GM10248 (cell line): Measurements from ENCODE around the gene PIPOX.

Experiments used
- CTCF ChIA-PET: fragments of 300-600 bp; sonication (Branson Sonifier 250); formaldehyde crosslinking; extraction: SDS; loops from one replicate; lab custom pipeline; 2021; ENCODE audit warnings: antibody characterized with exemption; lab: Yijun Ruan, JAX
- POLR2A ChIA-PET: fragments of 350-650 bp; sonication (Branson Sonifier 250); formaldehyde crosslinking; extraction: SDS; loops from one replicate; lab custom pipeline; 2020; ENCODE audit warnings: antibody characterized with exemption; lab: Yijun Ruan, JAX
- DNase-seq: peaks from one replicate; pipeline ENCODE4 v3.0.0; 2012; ENCODE audit errors: extremely low spot score
- CTCF ChIP-seq: IDR thresholded peaks from 2 replicates; pipeline ENCODE4 v1.5.1; 2012; ENCODE audit warnings: mild to moderate bottlenecking, low read depth; ENCODE audit errors: extremely low read depth, missing control alignments, control extremely low read depth

PIPOX gene

GRCh38 chr17:29051194-29051593, 8.3 kb downstream of the PIPOX start:
- ChIA-PET POLR2A (interaction anchor here (0.5 kb wide), 2 partner anchors 15 to 305 kb away, joined by 3 to 8 read pairs; no protein-coding TSS in a partner anchor), CTCF (interaction anchor here (1.1 to 2.0 kb wide), 3 partner anchors 13 to 66 kb away, joined by 3 to 5 read pairs (median 5); no protein-coding TSS in a partner anchor)
- DNase-seq: no peak
- no peak for TF ChIP-seq CTCF

GRCh38 chr17:29051731-29052130, 8.8 kb downstream of the PIPOX start:
- ChIA-PET CTCF (interaction anchor here (1.1 to 1.3 kb wide), 2 partner anchors 60 to 65 kb away, joined by 3 to 5 read pairs; no protein-coding TSS in a partner anchor), POLR2A (interaction anchor here (0.5 kb wide), 1 partner anchor 306 kb away, joined by 3 read pairs; no protein-coding TSS in a partner anchor)
- no peak for TF ChIP-seq CTCF
- no peak for DNase-seq

- CTCF ChIA-PET: interaction anchor here (1.0 to 2.0 kb wide), 3 partner anchors 8 to 89 kb away, joined by 3 to 5 read pairs (median 3); no protein-coding TSS in a partner anchor
These were observed 11.9 kb downstream of the PIPOX start for GRCh38 chr17:29054835-29055234.

GRCh38 chr17:29057361-29057760, 14.4 kb downstream of the PIPOX start:
- DNase-seq: no peak

More at GRCh38 chr17:29054835-29055234, 11.9 kb downstream of the PIPOX start:
- POLR2A ChIA-PET: no interaction called here
- DNase-seq: no peak
- no peak for TF ChIP-seq CTCF

GRCh38 chr17:29058391-29058790, 15.4 kb downstream of the PIPOX start:
- ChIA-PET CTCF (no interaction called here), POLR2A (no interaction called here)
- no peak for DNase-seq
- no peak for TF ChIP-seq CTCF

More at GRCh38 chr17:29057361-29057760, 14.4 kb downstream of the PIPOX start:
- CTCF ChIA-PET: interaction anchor here (1.5 kb wide), 1 partner anchor 60 kb away, joined by 3 read pairs; no protein-coding TSS in a partner anchor
- POLR2A ChIA-PET: no interaction called here
- TF ChIP-seq CTCF: no peak

GRCh38 chr17:29059281-29059680, 16.3 kb downstream of the PIPOX start:
- POLR2A ChIA-PET: no interaction called here
- CTCF ChIA-PET: no interaction called here
- no peak for TF ChIP-seq CTCF
- no peak for DNase-seq
